ENCODE measurements around the gene CGNL1.

Gene CGNL1

DNA sequence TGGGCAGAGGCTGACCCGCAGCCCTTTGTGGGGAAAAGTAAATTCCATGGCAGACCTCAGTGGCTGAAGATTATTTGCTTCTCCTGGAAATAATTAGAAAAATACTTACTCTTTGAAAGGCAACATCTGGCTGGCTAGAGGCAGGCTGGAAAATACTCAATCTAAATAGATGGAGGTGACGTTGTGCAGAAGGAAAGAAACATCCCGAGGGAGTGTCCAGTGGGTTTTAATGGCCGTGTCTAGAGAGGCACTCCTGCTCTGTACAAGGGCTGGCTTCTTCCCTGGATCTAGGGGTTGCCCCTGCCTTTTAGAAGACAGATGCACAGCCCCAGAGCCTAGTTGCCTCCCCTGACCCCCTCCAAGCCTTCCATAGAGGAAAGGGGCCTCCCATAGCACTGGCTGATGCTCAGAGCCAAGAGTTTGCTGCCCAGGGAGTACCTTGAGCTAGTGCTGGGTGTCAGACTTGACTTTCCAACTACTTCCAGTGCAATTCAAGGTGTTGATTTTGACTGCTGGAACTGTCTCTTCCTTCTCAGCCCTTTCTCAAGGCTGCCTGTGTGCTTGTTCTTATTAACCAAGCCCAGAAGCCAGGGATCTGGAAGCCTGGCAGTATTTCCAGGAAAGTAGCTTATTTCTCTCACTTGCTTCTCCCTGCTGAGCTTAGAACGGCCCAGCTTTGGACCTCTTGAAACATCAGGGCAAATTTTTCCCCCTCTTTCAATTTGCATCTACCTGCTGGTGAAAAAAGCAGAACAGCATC is 27.4 kb downstream of the CGNL1 start:
- H3K4me3 ChIP-seq (ENCODE audit: low read depth, low read length): no peak overlapping the region
- DNase-seq (ENCODE audit: low read depth, low spot score): no peak
- ChIA-PET CTCF (no interaction called here), POLR2A (no interaction called here)
- TF ChIP-seq, protein P1, sequence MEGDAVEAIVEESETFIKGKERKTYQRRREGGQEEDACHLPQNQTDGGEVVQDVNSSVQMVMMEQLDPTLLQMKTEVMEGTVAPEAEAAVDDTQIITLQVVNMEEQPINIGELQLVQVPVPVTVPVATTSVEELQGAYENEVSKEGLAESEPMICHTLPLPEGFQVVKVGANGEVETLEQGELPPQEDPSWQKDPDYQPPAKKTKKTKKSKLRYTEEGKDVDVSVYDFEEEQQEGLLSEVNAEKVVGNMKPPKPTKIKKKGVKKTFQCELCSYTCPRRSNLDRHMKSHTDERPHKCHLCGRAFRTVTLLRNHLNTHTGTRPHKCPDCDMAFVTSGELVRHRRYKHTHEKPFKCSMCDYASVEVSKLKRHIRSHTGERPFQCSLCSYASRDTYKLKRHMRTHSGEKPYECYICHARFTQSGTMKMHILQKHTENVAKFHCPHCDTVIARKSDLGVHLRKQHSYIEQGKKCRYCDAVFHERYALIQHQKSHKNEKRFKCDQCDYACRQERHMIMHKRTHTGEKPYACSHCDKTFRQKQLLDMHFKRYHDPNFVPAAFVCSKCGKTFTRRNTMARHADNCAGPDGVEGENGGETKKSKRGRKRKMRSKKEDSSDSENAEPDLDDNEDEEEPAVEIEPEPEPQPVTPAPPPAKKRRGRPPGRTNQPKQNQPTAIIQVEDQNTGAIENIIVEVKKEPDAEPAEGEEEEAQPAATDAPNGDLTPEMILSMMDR (IDR thresholded peaks at IDR 0.05; ENCODE audit: insufficient read depth, low read length, missing control alignments): no peak

DNA sequence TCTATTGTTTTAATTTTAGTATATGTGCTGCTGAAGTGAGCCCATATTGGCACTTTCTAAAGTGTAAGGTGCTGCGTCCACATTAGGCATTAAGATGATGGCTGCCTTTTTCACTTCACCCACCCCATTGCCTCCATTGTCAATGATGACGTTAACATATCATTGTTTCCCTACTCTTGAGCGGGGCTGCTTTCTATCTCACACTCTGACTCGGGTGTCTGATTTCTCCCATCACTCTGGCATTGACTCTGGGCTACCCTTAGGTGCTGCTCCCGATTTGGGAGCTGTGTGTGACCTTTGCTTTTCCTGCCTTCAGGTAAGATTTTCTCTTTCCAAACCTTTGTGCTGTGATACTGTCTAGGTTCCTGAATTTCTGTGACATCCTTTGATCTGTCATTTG is 28.8 kb downstream of the CGNL1 start:
- no peak for DNase-seq (ENCODE audit: low read depth, low spot score)

DNA sequence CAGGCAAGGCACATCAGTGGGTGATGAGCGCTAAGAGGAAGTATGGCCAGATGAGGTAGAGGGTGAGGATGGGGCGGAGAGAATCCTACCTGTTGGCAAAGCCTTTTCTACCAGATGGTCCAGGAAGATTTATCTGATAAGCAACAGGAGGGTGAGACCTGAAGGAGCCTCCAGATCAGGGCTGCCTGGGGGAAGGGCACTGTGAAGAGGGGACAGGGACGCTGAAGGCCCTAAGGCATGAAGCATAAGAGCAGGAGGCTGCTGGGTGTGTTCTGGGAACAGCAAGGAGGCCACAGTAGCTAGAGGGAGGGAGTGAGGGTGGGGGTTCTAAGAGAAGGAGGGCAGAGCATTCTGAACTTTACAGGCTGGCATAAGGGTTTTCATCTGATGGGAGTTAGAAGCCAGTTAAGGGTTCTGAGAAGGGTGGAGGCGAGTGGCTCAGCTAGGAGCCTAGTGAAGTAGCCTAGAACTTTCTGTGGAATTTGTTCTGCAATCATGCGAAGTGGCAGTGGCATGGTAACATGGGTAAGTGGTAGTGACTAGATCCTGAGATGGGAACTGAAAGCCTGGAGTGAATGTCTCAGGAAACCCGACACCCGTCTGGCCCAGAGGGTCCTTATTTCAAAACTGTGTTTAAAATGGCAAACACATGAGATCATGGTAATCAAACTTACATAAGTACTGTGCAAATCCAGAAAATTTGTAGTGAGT is 29.9 kb downstream of the CGNL1 start:
- no peak for DNase-seq (ENCODE audit: low read depth, low spot score)
- POLR2A ChIA-PET: no interaction called here
- H3K4me3 ChIP-seq (ENCODE audit: low read depth, low read length): no peak overlapping the region
- TF ChIP-seq, protein P1 (IDR thresholded peaks at IDR 0.05; ENCODE audit: insufficient read depth, low read length, missing control alignments): no peak
- CTCF ChIA-PET: no interaction called here

More for the DNA sequence above, 28.8 kb downstream of the CGNL1 start:
- H3K4me3 ChIP-seq (ENCODE audit: low read depth, low read length): no peak overlapping the region
- ChIA-PET CTCF (no interaction called here), POLR2A (no interaction called here)
- TF ChIP-seq, protein P1 (IDR thresholded peaks at IDR 0.05; ENCODE audit: insufficient read depth, low read length, missing control alignments): no peak

DNA sequence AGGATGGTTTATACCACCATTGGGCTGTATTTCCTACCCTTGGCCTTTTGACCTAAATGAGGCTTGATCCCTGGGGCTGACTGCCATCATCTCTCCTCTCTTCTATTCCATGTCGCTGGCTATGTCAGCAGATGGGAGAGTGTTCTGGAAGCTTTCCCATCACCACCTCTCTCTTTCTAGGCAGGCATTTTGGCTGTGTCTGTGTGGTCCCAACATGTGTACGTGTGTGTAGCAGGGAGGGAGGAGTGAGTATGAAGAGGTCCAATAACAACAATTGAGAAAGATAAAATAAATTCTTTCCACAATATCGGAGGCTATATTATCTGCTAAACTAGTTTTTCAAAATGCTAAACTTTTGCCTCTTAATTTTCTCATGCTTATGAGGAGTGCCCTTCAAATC is 34.1 kb downstream of the CGNL1 start:
- ChIA-PET POLR2A (no interaction called here), CTCF (interaction anchor here (1.1 kb wide), 1 partner anchor 27 kb away, joined by 4 read pairs; no protein-coding TSS in a partner anchor)
- no peak for DNase-seq (ENCODE audit: low read depth, low spot score)
- TF ChIP-seq, protein P1 (IDR thresholded peaks at IDR 0.05; ENCODE audit: insufficient read depth, low read length, missing control alignments): no peak
- no peak overlapping the region for H3K4me3 ChIP-seq (ENCODE audit: low read depth, low read length)

DNA sequence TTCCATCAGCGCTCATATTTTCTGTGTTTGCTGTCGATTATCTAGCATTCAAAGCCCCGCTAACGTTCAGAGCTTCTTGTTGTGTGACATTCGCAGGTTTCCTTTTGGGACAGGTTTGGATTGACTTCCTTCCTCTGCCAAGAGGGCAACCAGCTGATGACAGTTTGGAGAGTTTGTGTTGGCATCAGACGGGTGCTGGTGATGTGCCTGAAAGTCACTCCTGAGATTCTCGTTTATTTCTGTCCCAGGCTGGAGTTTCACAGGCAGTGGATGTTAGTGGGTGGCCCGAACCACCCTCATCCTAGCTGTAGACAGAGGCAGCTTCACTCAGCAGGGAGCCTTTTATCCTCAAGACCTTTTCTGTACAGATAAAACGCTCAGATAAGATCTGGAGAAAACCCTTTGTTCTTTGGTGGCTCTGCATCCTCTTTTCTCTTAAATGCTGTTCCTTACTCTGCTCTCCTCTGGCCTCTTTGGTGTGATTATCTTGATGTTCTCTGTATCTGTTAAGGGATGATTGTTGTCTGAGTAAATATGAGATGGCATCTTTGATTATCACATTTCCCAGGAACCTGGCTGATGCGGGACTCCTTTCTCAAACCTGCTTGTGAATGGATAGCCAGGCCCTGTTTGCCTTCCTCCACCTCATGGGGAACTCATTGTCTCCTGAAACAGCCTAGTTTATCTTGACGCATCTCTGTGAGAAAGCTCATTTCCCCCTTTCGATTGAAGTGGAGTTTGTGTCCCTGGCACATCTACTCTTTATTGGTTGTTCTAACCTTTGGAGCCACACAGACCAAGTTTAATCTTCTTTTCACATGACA is 35.9 kb downstream of the CGNL1 start:
- ChIA-PET CTCF (no interaction called here), POLR2A (interaction anchor here (0.5 kb wide), 1 partner anchor 15 kb away, joined by 3 read pairs; no protein-coding TSS in a partner anchor)
- TF ChIP-seq, protein P1 (IDR thresholded peaks at IDR 0.05; ENCODE audit: insufficient read depth, low read length, missing control alignments): no peak
- H3K4me3 ChIP-seq (ENCODE audit: low read depth, low read length): no peak overlapping the region
- no peak for DNase-seq (ENCODE audit: low read depth, low spot score)

DNA sequence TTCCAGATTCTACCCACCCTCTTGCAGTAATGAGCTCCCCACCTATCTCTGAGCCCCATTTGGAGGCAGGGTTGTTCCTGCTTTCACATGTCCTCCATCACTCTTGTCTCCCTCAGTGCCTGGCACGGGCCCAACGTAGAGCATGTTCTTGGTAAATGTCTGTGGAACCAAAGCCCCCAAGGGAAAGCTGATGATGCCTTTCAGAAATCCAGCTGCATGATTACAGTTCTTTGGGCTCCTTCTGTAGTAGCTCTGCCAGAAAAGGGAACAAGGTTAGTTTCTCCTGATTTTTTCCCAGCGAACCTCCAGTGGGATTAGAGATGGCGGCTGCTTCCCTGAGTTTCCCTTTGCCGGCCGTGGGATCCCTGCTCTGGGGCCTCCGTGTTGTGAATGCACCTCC is 39.3 kb downstream of the CGNL1 start:
- DNase-seq (ENCODE audit: low read depth, low spot score): no peak
- ChIA-PET POLR2A (no interaction called here), CTCF (interaction anchor here (1.1 kb wide), 1 partner anchor 113 kb away, joined by 5 read pairs; no protein-coding TSS in a partner anchor)
- TF ChIP-seq, protein P1 (IDR thresholded peaks at IDR 0.05; ENCODE audit: insufficient read depth, low read length, missing control alignments): no peak
- no peak overlapping the region for H3K4me3 ChIP-seq (ENCODE audit: low read depth, low read length)
